Measurements from ENCODE around the gene PCGF3. TPM values are rescaled to one million over a fixed set of nuclear protein-coding genes. Genes with fewer than 3 reads are reported as not detected.

Gene PCGF3
- total RNA-seq, 1 donor from 2014 or later: 21.5 TPM

GRCh38 chr4:658681-659667, 46.7 kb upstream of the PCGF3 start:
- DNase-seq: no peak
- intact Hi-C loops (cut with micrococcal nuclease): no loop called here

DNA sequence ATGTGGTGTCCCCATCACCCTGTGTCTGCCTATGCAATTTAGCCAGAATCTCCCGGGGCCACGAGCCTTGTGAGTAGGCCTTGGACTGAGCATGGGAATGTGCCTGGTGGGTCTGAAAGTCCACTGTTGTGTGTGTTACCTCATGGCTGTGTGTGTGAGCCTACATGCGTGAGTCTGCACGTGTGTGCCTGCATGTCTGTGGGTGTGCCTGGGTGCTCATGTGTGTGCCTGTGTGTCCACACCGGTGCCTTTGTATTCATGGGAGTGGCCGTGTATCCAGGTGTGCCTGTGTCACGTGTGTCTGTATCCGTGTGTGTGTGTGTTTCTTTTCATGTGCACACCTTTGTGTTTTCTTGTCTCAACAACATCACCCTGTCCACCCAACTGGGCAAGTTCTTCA, 45.8 kb upstream of the PCGF3 start:
- H3K27ac ChIP-seq (replicated peaks): no peak overlapping the region
- no peaks in the 10 kb centered on the region for H3K9me3 ChIP-seq (replicated peaks)
- no peaks in the 10 kb centered on the region for H3K36me3 ChIP-seq
- no peak for DNase-seq
- H3K27me3 ChIP-seq (ENCODE audit: low read depth): peaks cover 37% of the 10 kb centered on the region
- no peak for TF ChIP-seq CTCF (IDR thresholded peaks at IDR 0.05; ENCODE audit: borderline replicate concordance)
- peaks cover 14% of the 10 kb centered on the region for H3K4me1 ChIP-seq
- intact Hi-C loops (cut with micrococcal nuclease): no loop called here
- no peak overlapping the region for H3K4me3 ChIP-seq

More at GRCh38 chr4:658681-659667, 46.7 kb upstream of the PCGF3 start:
- no peaks in the 10 kb centered on the region for H3K36me3 ChIP-seq
- H3K9me3 ChIP-seq (replicated peaks): no peaks in the 10 kb centered on the region
- TF ChIP-seq CTCF (IDR thresholded peaks at IDR 0.05; ENCODE audit: borderline replicate concordance): no peak
- H3K27me3 ChIP-seq (ENCODE audit: low read depth): peaks cover 41% of the 10 kb centered on the region
- no peak overlapping the region for H3K4me3 ChIP-seq
- H3K27ac ChIP-seq (replicated peaks): no peak overlapping the region
- H3K4me1 ChIP-seq: peaks cover 11% of the 10 kb centered on the region

GRCh38 chr4:660401-660800, 45.2 kb upstream of the PCGF3 start:
- TF ChIP-seq CTCF (IDR thresholded peaks at IDR 0.05; ENCODE audit: borderline replicate concordance): no peak
- Histone ChIP-seq H3K9me3 (replicated peaks) (no peaks in the 10 kb centered on the region), H3K36me3 (no peaks in the 10 kb centered on the region), H3K4me1 (peaks cover 14% of the 10 kb centered on the region), H3K27ac (replicated peaks) (no peak overlapping the region), H3K4me3 (no peak overlapping the region), H3K27me3 (ENCODE audit: low read depth) (peaks cover 34% of the 10 kb centered on the region)
- intact Hi-C loops (cut with micrococcal nuclease): no loop called here
- no peak for DNase-seq

DNA sequence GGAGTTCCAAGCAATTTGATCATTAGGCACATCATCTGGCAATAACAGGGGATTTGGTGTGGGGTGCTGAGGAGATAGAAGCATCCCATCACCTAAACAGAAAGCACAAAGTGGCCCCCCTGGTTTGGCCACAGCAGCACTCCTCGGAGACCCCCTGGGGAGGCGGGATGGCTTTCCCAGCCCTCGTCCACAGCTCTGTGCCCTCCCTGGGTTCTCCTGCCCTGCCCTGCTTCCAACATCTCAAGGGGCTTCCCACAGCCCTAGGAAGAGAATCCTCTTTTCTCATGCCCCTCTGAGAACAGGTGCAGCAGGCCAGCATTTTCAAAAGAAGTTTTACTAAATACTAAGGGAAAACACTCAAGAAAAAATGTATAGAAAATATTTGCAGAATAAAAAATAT, 44.4 kb upstream of the PCGF3 start:
- H3K4me1 ChIP-seq: peaks cover 14% of the 10 kb centered on the region
- no peaks in the 10 kb centered on the region for H3K9me3 ChIP-seq (replicated peaks)
- no peak overlapping the region for H3K27ac ChIP-seq (replicated peaks)
- peaks cover 26% of the 10 kb centered on the region for H3K27me3 ChIP-seq (ENCODE audit: low read depth)
- H3K4me3 ChIP-seq: no peak overlapping the region
- intact Hi-C loops (cut with micrococcal nuclease): no loop called here
- no peak for DNase-seq
- no peaks in the 10 kb centered on the region for H3K36me3 ChIP-seq
- TF ChIP-seq CTCF (IDR thresholded peaks at IDR 0.05; ENCODE audit: borderline replicate concordance): no peak

- no peak overlapping the region for H3K27ac ChIP-seq (replicated peaks)
- intact Hi-C loops (cut with micrococcal nuclease): no loop called here
- no peak for TF ChIP-seq CTCF (IDR thresholded peaks at IDR 0.05; ENCODE audit: borderline replicate concordance)
- no peaks in the 10 kb centered on the region for H3K36me3 ChIP-seq
- peaks cover 14% of the 10 kb centered on the region for H3K4me1 ChIP-seq
- DNase-seq: no peak
- H3K9me3 ChIP-seq (replicated peaks): no peaks in the 10 kb centered on the region
- H3K4me3 ChIP-seq: no peak overlapping the region
- H3K27me3 ChIP-seq (ENCODE audit: low read depth): peaks cover 21% of the 10 kb centered on the region
Observed at GRCh38 chr4:661881-662761, 43.5 kb upstream of the PCGF3 start.

Measured in left ventricle myocardium inferior (tissue), 1 donor.